Aorta (tissue), 5 donors: ENCODE data around the gene ACSL6. TPM values are rescaled to one million over a fixed set of nuclear protein-coding genes. Genes with fewer than 3 reads are reported as not detected.

Source experiments
- ATAC-seq: fragments of 200-7000 bp; cut with Tn5 transposase; one replicate; pipeline ENCODE4 v1.9.1; 2022; ENCODE audit warnings: moderate library complexity; ENCODE audit not compliant: low FRiP score
- DNase-seq, 2 donors: peaks; one replicate each; pipeline ENCODE4 v3.0.0-alpha.2; 2020
- H3K27ac ChIP-seq, 2 donors: one replicate each; pipeline ENCODE4 v1.5.1; 2013; ENCODE audit warnings: low read length in 2 of 2, mild to moderate bottlenecking in 2 of 2, moderate library complexity in 2 of 2, control low read depth in 1 of 2, inconsistent platforms in 1 of 2, low read depth in 1 of 2
- H3K27me3 ChIP-seq, 2 donors: one replicate each; pipeline ENCODE4 v1.6.1; 2013; ENCODE audit warnings: control low read depth in 1 of 2, low read length in 1 of 2, mild to moderate bottlenecking in 1 of 2, moderate library complexity in 1 of 2; ENCODE audit not compliant: insufficient read depth in 2 of 2, control insufficient read depth in 1 of 2
- H3K36me3 ChIP-seq, 2 donors: one replicate each; pipeline ENCODE4 v1.6.1; 2013; ENCODE audit warnings: control low read depth in 1 of 2, low read length in 1 of 2, mild to moderate bottlenecking in 1 of 2; ENCODE audit not compliant: insufficient read depth in 2 of 2, control insufficient read depth in 1 of 2
- H3K4me1 ChIP-seq, 2 donors: one replicate each; pipeline ENCODE4 v1.6.1; 2013; ENCODE audit warnings: low read length in 2 of 2, control low read depth in 1 of 2, mild to moderate bottlenecking in 1 of 2, moderate library complexity in 1 of 2; ENCODE audit not compliant: insufficient read depth in 2 of 2, control insufficient read depth in 1 of 2
- H3K4me3 ChIP-seq, 2 donors: one replicate each; pipeline ENCODE4 v1.5.1; 2013; ENCODE audit warnings: low read length in 2 of 2, control low read depth in 1 of 2, mild to moderate bottlenecking in 1 of 2
- H3K9me3 ChIP-seq: one replicate; pipeline ENCODE4 v1.6.1; 2013; ENCODE audit warnings: mild to moderate bottlenecking, low read length; ENCODE audit not compliant: control insufficient read depth
- WGBS, 2 donors: extraction: QIAGEN DNeasy Blood & Tissue Kit; methylation state at CpG; one replicate each; pipeline ENCODE4 v1.1.7; 2013; 5-methylcytosine and 5-hydroxymethylcytosine counted together
- intact Hi-C, 2 donors: fragments of 100-400 bp; cut with DNase I; formaldehyde crosslinking; loops; one replicate each; pipeline versions ENCODE4 v1.14.2 to v1.15.0; 2022
- polyA plus RNA-seq, 2 donors: library from polyadenylated mRNA; stranded (reverse); fragments of 200-250 nt; gene quantifications; one replicate each; pipeline ENCODE4 v1.2.3, GENCODE V29; 2013
- total RNA-seq, 2 donors: library from RNA; stranded (reverse); fragmentation: NEBNext Ultra II Directional; extraction: Animal tissue kit (Norgen Biotek cat#: 25700); gene quantifications; one replicate each; pipeline ENCODE4 v1.2.1, GENCODE V29; 2021
- donor health status: healthy with polysubstance abuse.
- donor health status: Bipolar disorder and iron deficiency.
- donor health status: DM: no; HTN: no; CAD: no.
- donor health status: DM: no; HTN: no; CAD: no.
- donor health status: DM: yes; HTN: yes; CAD: no.

Gene ACSL6
- total and polyA plus RNA-seq, 4 donors = 0.03 to 2.3 (median 0.27) TPM

DNA sequence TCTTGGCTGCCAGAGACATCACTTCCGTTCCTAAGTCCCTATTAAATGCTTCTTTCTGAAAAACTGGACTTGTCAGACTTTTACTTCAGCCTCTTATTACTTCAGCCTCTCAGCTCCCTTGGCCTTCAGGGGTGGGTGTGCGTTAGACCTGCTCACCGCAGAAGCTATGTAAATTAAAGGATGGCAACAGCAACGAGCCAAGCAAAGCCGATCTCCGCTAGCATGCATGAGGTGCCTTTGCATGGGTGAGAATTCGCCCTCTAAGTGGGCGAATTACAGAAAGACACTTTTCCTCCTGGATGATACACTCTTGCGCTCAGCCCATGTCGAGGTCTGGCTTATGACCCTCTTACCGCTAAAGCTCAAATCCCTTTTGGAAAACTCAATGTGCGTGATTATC, 38.1 kb upstream of the ACSL6 start:
- H3K4me3 ChIP-seq = no peak overlapping the region
- WGBS, 2 donors = 94 to 95% methylated on average over 12 of the region's 12 CpGs
- no peak overlapping the region for H3K27ac ChIP-seq
- no peaks in the 10 kb centered on the region for H3K27me3 ChIP-seq
- no peaks in the 10 kb centered on the region for H3K4me1 ChIP-seq
- no peaks in the 10 kb centered on the region for H3K9me3 ChIP-seq
- no peak for DNase-seq
- intact Hi-C loops = no loop called here
- ATAC-seq = no peak
- H3K36me3 ChIP-seq = no peaks in the 10 kb centered on the region

DNA sequence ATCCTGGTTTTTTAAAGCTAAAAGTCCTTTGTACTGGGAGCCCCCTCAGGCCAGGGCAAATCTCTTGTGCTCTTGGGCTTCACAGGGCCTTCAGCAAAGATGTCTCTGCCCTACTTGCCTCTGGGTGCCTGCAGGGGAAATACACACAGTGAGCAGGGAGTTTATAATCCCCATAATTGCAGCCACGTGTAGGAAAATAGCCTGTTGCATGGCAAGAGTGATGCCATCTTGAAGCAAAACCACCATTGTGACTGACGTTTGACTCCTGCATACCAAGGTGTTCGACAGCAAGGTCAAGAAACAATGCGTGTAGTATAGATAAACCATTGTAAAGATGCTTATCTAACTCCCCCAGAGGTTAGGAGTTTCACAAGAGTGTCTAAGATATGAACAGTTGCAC, 37.6 kb upstream of the ACSL6 start:
- no peaks in the 10 kb centered on the region for H3K4me1 ChIP-seq
- no peaks in the 10 kb centered on the region for H3K9me3 ChIP-seq
- no peak for DNase-seq
- H3K27me3 ChIP-seq = no peaks in the 10 kb centered on the region
- intact Hi-C loops = no loop called here
- 71 to 76% methylated on average over 4 of the region's 4 CpGs for WGBS, 2 donors
- H3K36me3 ChIP-seq = no peaks in the 10 kb centered on the region
- H3K4me3 ChIP-seq = no peak overlapping the region
- H3K27ac ChIP-seq = no peak overlapping the region
- no peak for ATAC-seq

- no peaks in the 10 kb centered on the region for H3K27me3 ChIP-seq
- no peak overlapping the region for H3K4me3 ChIP-seq
- no peaks in the 10 kb centered on the region for H3K9me3 ChIP-seq
- H3K27ac ChIP-seq = no peak overlapping the region
- WGBS, 2 donors = 83 to 86% methylated on average over 7 of the region's 7 CpGs
- H3K4me1 ChIP-seq = no peaks in the 10 kb centered on the region
- no peaks in the 10 kb centered on the region for H3K36me3 ChIP-seq
- ATAC-seq (no peak), DNase-seq (peak in 1 of 2 donors; percentile 21)
- intact Hi-C loops = no loop called here
These were observed 35.4 kb upstream of the ACSL6 start for GRCh38 chr5:132046880-132047299.

- H3K4me1 ChIP-seq = no peaks in the 10 kb centered on the region
- no peaks in the 10 kb centered on the region for H3K36me3 ChIP-seq
- H3K27ac ChIP-seq = no peak overlapping the region
- DNase-seq (peak in 1 of 2 donors; percentile 63), ATAC-seq (no peak)
- WGBS, 2 donors = 85 to 88% methylated on average over 10 of the region's 10 CpGs
- H3K4me3 ChIP-seq = no peak overlapping the region
- H3K9me3 ChIP-seq = no peaks in the 10 kb centered on the region
- H3K27me3 ChIP-seq = no peaks in the 10 kb centered on the region
- intact Hi-C loops = no loop called here
These were observed 32.7 kb upstream of the ACSL6 start for GRCh38 chr5:132044207-132044606.

GRCh38 chr5:132037353-132037752, 25.9 kb upstream of the ACSL6 start:
- no peak overlapping the region for H3K27ac ChIP-seq
- H3K36me3 ChIP-seq = no peaks in the 10 kb centered on the region
- H3K27me3 ChIP-seq = no peaks in the 10 kb centered on the region
- ATAC-seq (no peak), DNase-seq (no peak)
- H3K4me1 ChIP-seq = no peaks in the 10 kb centered on the region
- H3K9me3 ChIP-seq = no peaks in the 10 kb centered on the region
- intact Hi-C loops = no loop called here
- no peak overlapping the region for H3K4me3 ChIP-seq
- WGBS, 2 donors = 46 to 62% methylated on average over 2 of the region's 2 CpGs

- intact Hi-C loops = no loop called here
- 46 to 48% methylated on average over 4 of the region's 4 CpGs for WGBS, 2 donors
- DNase-seq (no peak), ATAC-seq (no peak)
- Histone ChIP-seq H3K4me1 (no peaks in the 10 kb centered on the region), H3K27ac (no peak overlapping the region), H3K27me3 (no peaks in the 10 kb centered on the region), H3K9me3 (no peaks in the 10 kb centered on the region), H3K36me3 (no peaks in the 10 kb centered on the region), H3K4me3 (no peak overlapping the region)
These were observed 21.7 kb upstream of the ACSL6 start for GRCh38 chr5:132033122-132033521.

- Histone ChIP-seq H3K4me1 (no peaks in the 10 kb centered on the region), H3K36me3 (no peaks in the 10 kb centered on the region), H3K4me3 (no peak overlapping the region), H3K27me3 (no peaks in the 10 kb centered on the region), H3K27ac (no peak overlapping the region), H3K9me3 (no peaks in the 10 kb centered on the region)
- ATAC-seq = no peak
- intact Hi-C loops = no loop called here
- DNase-seq = no peak
These were observed 20.7 kb upstream of the ACSL6 start for GRCh38 chr5:132032196-132032595.

GRCh38 chr5:132030610-132031009, 19.2 kb upstream of the ACSL6 start:
- no peak overlapping the region for H3K4me3 ChIP-seq
- H3K4me1 ChIP-seq = no peaks in the 10 kb centered on the region
- no peak for ATAC-seq
- no peak overlapping the region for H3K27ac ChIP-seq
- intact Hi-C loops = no loop called here
- no peaks in the 10 kb centered on the region for H3K9me3 ChIP-seq
- 90 to 96% methylated on average over 2 of the region's 2 CpGs for WGBS, 2 donors
- no peak for DNase-seq
- H3K36me3 ChIP-seq = no peaks in the 10 kb centered on the region
- H3K27me3 ChIP-seq = no peaks in the 10 kb centered on the region

- H3K27me3 ChIP-seq = no peaks in the 10 kb centered on the region
- no peak for ATAC-seq
- no peak for DNase-seq
- H3K4me3 ChIP-seq = no peak overlapping the region
- H3K27ac ChIP-seq = no peak overlapping the region
- 71 to 76% methylated on average over 4 of the region's 4 CpGs for WGBS, 2 donors
- H3K9me3 ChIP-seq = no peaks in the 10 kb centered on the region
- H3K36me3 ChIP-seq = no peaks in the 10 kb centered on the region
- no peaks in the 10 kb centered on the region for H3K4me1 ChIP-seq
- intact Hi-C loops = no loop called here
These were observed 18.3 kb upstream of the ACSL6 start for GRCh38 chr5:132029609-132030330.
